Memory B cell (primary cell): Measurements from ENCODE around the gene ST3GAL4.
"Not testable (repeated sequence)": the region's sequence is repeated elsewhere in the genome, so short reads cannot be mapped to it uniquely, and the experiment has no call there.

Experiments used
- ATAC-seq: fragments of 150-1000 bp; cut with Tn5 transposase; 2 replicates; pipeline ENCODE4 v1.10.0; 2021; ENCODE audit warnings: low read depth, mild to moderate bottlenecking, moderate library complexity
- DNase-seq, 2 donors: peaks; one replicate each; pipeline ENCODE4 v3.0.0; 2022; ENCODE audit warnings: low spot score in 2 of 2
- H3K27ac Mint-ChIP-seq: one replicate; pipeline ENCODE4 v1.8.0; 2022; ENCODE audit warnings: mild to moderate bottlenecking, moderate library complexity, mixed read lengths
- H3K27me3 Mint-ChIP-seq: one replicate; pipeline ENCODE4 v1.8.0; 2022; ENCODE audit warnings: mixed read lengths
- H3K36me3 Mint-ChIP-seq: one replicate; pipeline ENCODE4 v1.8.0; 2022; ENCODE audit warnings: mild to moderate bottlenecking, mixed read lengths
- H3K4me1 Mint-ChIP-seq: one replicate; pipeline ENCODE4 v1.8.0; 2022; ENCODE audit warnings: mixed read lengths
- H3K4me3 Mint-ChIP-seq: one replicate; pipeline ENCODE4 v1.8.0; 2022; ENCODE audit warnings: mild to moderate bottlenecking, moderate library complexity, mixed read lengths
- H3K9me3 Mint-ChIP-seq: one replicate; pipeline ENCODE4 v1.8.0; 2022; ENCODE audit warnings: mixed read lengths

The ST3GAL4 gene

DNA sequence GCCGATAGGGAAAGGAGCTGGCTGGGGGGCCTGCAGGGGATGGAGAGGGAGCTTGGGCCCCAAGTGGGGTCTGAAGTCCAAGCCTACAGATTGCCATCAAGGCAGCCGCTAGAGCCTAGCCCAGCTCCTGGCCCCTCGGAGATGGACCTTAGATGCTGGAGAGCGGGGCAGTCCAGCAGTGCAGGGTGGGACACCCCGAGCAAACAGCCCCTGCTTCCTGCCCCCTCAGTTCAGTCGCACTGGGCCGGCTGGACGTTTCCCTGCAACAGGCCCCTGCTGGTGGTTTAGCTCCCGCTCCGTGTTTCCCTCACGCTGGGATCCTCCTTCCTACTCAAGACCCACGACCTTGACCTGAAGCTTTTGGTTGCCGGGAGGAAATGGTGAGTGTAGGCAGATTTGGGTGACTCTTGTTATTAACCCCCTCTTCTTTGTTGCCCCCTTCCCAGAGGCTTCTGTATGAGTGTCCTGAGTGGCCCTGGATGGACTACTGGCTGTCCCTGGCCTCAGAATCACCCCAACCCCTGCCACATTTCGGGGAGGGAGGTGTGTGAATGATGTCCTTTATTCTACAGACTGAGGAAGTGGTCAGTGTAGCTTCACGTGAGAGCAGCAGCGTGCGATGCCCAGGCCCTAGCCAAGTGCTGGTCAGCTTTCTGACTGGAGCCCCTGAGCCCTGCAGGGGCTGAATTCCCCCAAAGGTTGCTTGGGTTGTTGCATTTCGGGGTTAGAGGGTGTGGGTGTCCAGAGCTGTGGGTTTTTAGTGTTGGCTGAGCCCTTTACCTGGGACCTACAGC, 2.7 kb downstream of the ST3GAL4 start:
- ATAC-seq (no peak), DNase-seq (no peak)
- Mint-ChIP-seq H3K9me3 (no peaks in the 10 kb centered on the region), H3K4me3 (no peak overlapping the region), H3K36me3 (no peaks in the 10 kb centered on the region), H3K27me3 (no peaks in the 10 kb centered on the region), H3K4me1 (peaks cover 8% of the 10 kb centered on the region), H3K27ac (no peak overlapping the region)

DNA sequence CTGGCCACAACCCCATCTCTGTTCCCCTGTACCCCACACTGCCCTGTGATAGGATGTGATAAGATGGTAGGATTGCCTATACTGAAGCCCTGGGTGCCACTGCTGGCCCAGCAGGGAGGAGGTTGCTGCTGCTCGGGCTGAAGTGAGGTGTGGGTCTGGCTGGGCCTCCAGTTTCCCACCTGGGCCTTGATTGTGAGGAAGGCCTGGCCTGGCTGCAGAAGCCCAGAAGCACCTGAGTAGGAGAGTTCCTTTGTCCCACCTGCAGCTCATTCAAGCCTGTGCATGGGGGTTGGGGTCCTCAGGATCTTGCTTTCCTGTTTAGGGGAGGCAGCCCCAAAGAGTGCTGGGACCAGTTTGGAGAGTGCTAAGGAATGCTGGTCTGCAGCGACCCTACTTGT, 3.3 kb downstream of the ST3GAL4 start:
- H3K9me3 Mint-ChIP-seq, result no peaks in the 10 kb centered on the region
- DNase-seq (no peak), ATAC-seq (no peak)
- H3K4me1 Mint-ChIP-seq, result peaks cover 8% of the 10 kb centered on the region
- no peaks in the 10 kb centered on the region for H3K36me3 Mint-ChIP-seq
- no peaks in the 10 kb centered on the region for H3K27me3 Mint-ChIP-seq
- H3K4me3 Mint-ChIP-seq, result no peak overlapping the region
- H3K27ac Mint-ChIP-seq, result no peak overlapping the region

DNA sequence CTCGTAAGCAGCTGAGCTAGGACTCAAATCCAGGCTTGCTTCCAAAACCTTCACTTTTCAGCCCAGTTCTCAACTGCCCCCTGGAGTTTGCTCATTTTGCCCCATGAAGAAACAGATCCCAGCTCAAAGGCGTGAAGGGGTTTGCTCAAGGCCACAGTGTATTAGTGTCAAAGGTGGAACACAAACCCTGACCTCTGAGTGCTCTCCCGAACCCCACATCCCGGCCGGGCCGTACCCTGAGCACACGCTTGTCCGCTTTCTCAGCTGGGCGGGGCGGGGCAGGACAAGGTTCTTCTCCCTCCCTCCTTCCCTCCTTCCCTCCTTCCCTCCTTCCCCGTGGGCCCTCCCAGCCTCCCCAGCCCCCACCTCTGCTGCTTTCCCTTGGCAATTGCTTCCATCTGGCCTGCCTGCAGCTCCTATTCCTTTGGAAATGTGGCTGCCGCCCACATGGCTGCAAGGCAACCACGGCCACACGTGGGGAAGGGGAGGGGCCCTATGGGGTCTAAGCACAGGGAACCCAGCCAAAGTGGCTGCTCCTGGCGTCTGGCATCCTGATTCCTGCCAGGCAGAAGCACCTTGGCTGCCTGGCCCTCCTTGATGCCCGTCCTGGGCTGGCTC, 4.1 kb downstream of the ST3GAL4 start:
- H3K4me1 Mint-ChIP-seq, result peaks cover 8% of the 10 kb centered on the region
- H3K9me3 Mint-ChIP-seq, result no peaks in the 10 kb centered on the region
- ATAC-seq (no peak), DNase-seq (no peak)
- no peak overlapping the region for H3K4me3 Mint-ChIP-seq
- H3K27ac Mint-ChIP-seq, result no peak overlapping the region
- no peaks in the 10 kb centered on the region for H3K36me3 Mint-ChIP-seq
- H3K27me3 Mint-ChIP-seq, result no peaks in the 10 kb centered on the region

DNA sequence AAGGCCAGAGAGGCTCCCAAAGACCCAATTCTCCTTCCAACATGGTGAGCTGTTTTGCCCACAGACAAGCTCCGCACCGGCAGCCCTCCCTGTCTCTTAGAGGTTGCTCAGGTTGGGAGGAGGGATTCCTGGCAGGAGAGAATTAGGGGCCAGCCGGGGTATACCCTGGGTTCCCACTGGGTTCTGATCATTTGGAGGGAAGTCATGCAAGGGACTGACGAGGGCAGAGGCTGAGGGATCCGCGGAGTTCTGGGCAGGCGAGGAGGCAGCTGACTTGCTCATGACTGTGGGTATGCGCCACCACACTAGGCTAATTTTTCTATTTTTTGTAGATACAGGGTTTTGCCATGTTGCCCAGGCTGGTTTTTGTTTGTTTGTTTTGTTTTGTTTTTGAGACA, 4.6 kb downstream of the ST3GAL4 start:
- H3K27ac Mint-ChIP-seq, result no peak overlapping the region
- DNase-seq (no peak), ATAC-seq (no peak)
- H3K27me3 Mint-ChIP-seq, result no peaks in the 10 kb centered on the region
- H3K36me3 Mint-ChIP-seq, result no peaks in the 10 kb centered on the region
- no peak overlapping the region for H3K4me3 Mint-ChIP-seq
- no peaks in the 10 kb centered on the region for H3K9me3 Mint-ChIP-seq
- H3K4me1 Mint-ChIP-seq, result peaks cover 3% of the 10 kb centered on the region

DNA sequence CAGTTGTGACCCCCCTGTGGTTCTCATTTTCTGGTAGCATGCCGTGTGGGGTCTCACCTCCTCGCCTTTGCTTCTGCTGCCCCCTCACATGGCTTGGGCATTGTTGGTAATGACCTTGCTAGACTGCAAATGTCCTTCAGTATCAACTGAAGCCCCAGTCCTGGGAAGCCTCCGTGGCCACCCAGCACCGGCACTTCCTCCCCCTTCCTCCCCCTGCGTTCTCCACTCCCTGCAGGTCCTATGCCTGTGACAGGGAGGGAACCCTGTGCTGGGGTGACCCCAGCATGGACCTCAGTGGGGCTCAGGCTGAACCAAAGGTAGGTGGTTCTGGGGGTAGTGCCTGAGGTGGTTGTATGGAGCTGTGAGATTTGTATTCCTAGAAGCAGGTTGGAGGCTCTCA, 5.9 kb downstream of the ST3GAL4 start:
- Mint-ChIP-seq H3K36me3 (no peaks in the 10 kb centered on the region), H3K4me3 (no peak overlapping the region), H3K27me3 (no peaks in the 10 kb centered on the region), H3K4me1 (peaks cover 3% of the 10 kb centered on the region), H3K27ac (no peak overlapping the region), H3K9me3 (no peaks in the 10 kb centered on the region)
- DNase-seq, result no peak
- ATAC-seq, result no peak

DNA sequence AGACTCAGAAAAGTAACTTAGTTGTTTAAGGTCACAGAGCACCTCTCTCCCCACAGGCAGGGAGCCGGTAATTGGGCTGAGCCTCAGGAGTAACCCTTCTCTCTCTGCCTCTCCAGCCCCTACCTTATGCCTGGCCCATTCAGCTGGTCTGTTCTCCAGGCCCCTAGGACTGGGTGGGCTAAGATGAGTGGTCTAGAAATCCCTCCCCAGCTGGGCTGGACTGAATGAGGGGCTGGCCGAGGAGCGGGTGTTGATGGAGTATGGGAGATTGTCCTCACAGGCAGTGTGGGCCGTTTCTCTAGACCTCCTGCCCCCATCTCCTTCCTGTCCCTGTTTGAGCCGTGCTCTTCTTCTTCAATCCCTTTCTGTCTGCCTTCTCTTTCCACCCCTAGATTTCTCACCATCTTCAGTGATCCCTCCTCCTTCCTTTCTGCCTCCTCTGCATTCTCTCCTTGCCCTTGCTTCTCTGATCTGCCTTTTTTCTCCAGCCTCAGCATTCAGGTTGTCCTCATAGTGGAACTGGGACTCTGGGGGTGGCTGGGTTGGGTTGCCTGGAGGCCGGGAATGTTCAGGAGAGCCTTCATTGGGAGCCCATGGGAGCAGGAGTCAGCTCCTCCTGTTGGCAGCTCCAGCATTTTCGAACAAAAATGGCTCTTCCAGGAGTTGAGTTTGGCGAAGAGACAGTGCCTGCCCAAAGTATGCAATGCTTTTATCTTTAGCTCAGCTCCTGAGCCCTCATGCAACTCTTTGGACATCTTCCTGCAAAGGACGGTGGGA, 7.6 kb downstream of the ST3GAL4 start:
- H3K9me3 Mint-ChIP-seq, result no peaks in the 10 kb centered on the region
- ATAC-seq (no peak), DNase-seq (no peak)
- H3K36me3 Mint-ChIP-seq, result no peaks in the 10 kb centered on the region
- no peak overlapping the region for H3K4me3 Mint-ChIP-seq
- H3K27me3 Mint-ChIP-seq, result no peaks in the 10 kb centered on the region
- H3K4me1 Mint-ChIP-seq, result peaks cover 3% of the 10 kb centered on the region
- no peak overlapping the region for H3K27ac Mint-ChIP-seq

DNA sequence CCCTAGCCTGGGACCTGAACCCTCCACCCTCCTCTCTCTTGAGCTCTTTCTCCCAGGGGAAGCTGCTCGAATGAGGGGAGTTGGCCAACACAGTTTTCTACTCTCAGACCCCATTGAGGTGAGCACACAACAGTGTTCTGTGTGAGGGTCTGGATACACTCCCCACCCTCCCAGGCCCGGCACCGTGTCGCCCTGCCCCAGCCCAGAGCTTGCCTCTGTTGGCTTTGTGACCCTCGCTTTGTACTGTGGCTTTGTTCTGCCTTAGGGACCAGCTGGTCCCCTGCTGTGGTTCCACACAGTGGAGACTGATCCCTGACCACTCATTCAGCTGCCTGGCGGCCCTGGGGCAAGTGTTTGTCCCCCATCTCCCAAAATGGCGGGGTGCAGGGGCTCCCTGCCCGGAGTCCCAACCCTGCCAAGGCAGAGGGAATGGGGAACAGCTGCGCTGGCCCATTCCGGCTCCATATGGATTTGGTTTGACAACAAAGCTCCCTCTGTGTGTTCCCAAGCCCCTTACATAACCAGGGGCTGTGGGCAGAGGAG, 8.3 kb downstream of the ST3GAL4 start:
- Mint-ChIP-seq H3K27me3 (no peaks in the 10 kb centered on the region), H3K9me3 (no peaks in the 10 kb centered on the region), H3K27ac (no peak overlapping the region), H3K4me1 (peaks cover 3% of the 10 kb centered on the region), H3K36me3 (no peaks in the 10 kb centered on the region), H3K4me3 (no peak overlapping the region)
- ATAC-seq (no peak), DNase-seq (no peak)

DNA sequence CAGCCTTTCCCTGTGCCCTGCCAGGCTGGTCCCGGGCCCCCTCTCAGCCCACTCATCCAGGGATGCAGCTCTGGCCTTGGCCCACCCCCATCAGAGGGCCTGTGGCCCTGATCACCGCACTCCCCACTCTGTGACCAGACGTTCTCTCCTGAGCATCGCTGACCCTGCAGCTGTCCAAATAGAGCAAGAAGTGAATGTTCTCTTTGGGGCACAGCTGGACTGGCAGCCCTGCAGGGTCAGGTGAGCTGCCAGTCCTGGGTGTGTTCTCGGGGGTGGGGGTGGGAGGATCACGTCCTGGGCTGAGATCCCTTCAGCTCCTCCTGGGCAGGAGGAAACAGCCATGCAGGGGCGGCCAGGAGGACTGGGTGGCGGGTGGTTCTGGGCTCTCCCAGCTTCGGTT, 9.2 kb downstream of the ST3GAL4 start:
- H3K9me3 Mint-ChIP-seq, H3K27ac Mint-ChIP-seq, H3K36me3 Mint-ChIP-seq, H3K27me3 Mint-ChIP-seq, H3K4me1 Mint-ChIP-seq, H3K4me3 Mint-ChIP-seq, ATAC-seq, DNase-seq: not testable (repeated sequence)

DNA sequence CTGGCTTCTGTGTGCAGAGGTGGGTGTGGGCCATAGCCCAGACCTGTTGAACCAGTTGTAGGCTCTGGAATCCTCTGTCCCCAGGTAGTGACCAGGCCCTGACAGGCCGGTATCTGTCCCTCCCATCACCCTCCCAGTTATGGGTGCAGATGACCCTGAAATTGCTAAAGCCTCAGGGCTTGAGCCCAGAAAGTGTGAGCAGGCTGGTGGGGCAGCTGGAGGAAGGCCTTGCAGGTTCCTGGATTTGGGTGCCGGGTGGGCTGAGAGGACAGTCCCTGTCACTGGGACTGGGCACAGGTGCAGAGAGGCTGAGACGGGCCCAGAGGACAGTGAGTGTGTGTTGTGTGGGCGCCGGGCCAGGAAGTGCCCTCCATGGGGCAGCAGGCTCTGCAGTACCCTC, 10.0 kb downstream of the ST3GAL4 start:
- not testable (repeated sequence) for H3K4me3 Mint-ChIP-seq, H3K27me3 Mint-ChIP-seq, H3K36me3 Mint-ChIP-seq, H3K27ac Mint-ChIP-seq, ATAC-seq, DNase-seq, H3K9me3 Mint-ChIP-seq, H3K4me1 Mint-ChIP-seq

DNA sequence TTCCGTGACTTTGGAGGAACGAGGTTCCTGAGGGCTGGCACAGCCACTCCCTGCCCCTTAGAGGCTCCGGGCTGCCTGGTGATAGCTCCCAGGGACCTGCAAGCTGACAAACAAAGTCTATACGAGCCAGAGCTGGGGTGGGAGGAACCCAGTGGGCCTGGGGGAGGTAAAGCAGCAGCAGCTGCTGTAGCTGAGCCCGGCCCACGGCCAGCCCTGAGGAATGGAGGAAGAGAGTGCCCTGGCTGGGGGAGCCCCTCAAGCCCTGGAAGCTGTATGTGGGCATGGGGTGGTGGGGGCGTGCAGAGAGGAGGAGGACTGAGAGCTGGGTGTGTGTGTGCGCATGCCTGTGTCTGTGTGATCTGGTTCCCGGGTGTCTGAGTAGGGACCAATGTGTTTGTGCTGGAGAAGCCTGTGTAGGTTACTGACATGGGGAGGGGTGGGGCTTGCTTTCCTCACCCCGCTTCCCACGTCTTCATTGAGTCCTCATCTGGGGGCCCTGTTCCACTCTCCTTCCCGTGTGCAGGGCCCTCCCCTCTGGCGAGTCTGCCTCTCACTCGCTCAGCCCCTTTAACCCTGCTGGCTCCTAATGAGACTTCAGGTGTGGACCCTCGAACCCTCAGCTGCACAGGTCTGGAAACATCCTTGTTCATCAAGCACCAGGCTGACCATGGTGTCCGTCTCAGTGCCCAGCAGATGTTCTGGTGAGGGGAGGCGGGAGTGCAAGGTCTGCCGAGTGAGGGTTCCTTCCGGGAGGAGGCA, 10.8 kb downstream of the ST3GAL4 start:
- Mint-ChIP-seq H3K27me3 (no peaks in the 10 kb centered on the region), H3K27ac (no peak overlapping the region), H3K36me3 (no peaks in the 10 kb centered on the region), H3K4me1 (peaks cover 3% of the 10 kb centered on the region), H3K4me3 (no peak overlapping the region), H3K9me3 (no peaks in the 10 kb centered on the region)
- DNase-seq (no peak), ATAC-seq (no peak)

DNA sequence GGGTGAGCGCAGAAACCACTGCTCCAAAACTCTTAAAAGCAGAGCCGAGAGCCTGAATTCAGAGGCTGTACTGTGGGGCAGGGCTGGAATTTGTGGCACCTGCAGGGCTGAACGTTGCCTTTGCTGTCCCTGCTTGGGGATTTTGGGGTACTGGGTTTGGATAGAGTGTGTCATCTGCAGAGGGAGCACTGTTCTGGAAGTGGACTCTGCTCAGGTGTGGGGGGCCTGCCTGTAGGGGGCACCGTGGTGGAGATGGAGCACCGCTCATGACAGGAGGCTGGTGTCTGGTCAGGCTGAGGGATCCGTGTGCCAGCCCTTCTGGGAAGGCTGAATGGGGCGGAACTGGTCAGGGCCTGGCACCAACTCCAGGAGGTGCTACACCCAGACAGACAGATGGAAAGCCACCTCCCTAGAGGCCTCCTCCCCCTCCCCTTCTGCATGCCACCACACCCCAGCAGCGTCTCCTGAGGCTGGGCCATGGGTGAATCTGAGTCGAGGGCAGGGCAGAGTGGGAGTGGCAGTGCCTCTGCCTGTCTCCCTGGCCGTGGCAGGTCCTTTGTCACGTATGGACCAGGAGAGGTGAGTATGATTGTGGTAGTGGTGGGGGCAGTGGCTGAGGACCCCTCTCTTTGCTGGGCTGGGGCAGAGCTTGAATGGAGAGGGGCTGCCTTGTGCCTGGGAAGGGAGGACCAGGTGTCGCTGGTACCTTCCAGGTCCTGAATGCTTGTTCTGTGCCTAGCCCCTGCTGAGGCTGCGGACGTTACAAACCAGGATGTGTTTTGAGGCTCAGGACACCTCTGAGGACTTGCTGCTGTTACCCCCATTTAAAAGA, 11.6 kb downstream of the ST3GAL4 start:
- not testable (repeated sequence) for H3K27me3 Mint-ChIP-seq, H3K36me3 Mint-ChIP-seq, H3K4me1 Mint-ChIP-seq, H3K4me3 Mint-ChIP-seq, H3K27ac Mint-ChIP-seq, DNase-seq, ATAC-seq, H3K9me3 Mint-ChIP-seq

DNA sequence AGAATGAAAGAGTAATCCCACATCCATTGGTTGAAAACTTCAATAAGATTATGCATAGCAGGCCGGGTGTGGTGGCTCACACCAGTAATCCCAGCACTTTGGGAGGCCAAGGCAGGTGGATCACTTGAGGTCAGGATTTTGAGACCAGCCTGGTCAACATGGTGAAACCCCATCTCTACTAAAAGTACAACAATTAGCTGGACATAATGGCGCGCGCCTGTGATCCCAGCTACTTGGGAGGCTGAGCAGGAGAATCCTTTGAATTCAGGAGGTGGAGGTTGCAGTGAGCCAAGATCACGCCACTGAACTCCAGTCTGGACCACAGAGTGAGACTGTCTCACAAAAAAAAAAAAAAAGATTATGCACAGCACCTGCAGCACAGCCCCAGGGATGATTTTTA, 12.3 kb downstream of the ST3GAL4 start:
- H3K27ac Mint-ChIP-seq, H3K27me3 Mint-ChIP-seq, DNase-seq, H3K4me3 Mint-ChIP-seq, H3K4me1 Mint-ChIP-seq, H3K36me3 Mint-ChIP-seq, H3K9me3 Mint-ChIP-seq, ATAC-seq: not testable (repeated sequence)
